HG03558 (cell line): ENCODE results near the gene CENPC.

Experiments
- ATAC-seq: cut with Tn5 transposase; IDR thresholded peaks from one replicate; pipeline ENCODE4 v1.9.1; 2021; ENCODE audit warnings: moderate number of reproducible peaks; ENCODE audit not compliant: unreplicated experiment; ENCODE audit errors: extremely low read depth

CENPC gene

GRCh38 chr4:67545199-67546003 lies at the start of gene CENPC:
CENPC (minus strand) TSS chr4:67545503; CDS start chr4:67545355, 148 bp downstream.
- peak; percentile 96 for ATAC-seq

GRCh38 chr4:67593741-67594175 lies 48.5 kb upstream of the CENPC start:
- no peak for ATAC-seq

GRCh38 chr4:67587156-67587555 lies 41.9 kb upstream of the CENPC start:
- no peak for ATAC-seq

- ATAC-seq, result no peak
Measured at GRCh38 chr4:67584496-67584895, 39.2 kb upstream of the CENPC start.

GRCh38 chr4:67581913-67582312 lies 36.6 kb upstream of the CENPC start:
- no peak for ATAC-seq

- peak; percentile 39 for ATAC-seq
Measured at GRCh38 chr4:67581208-67581857, 36.0 kb upstream of the CENPC start.

- no peak for ATAC-seq
Measured at GRCh38 chr4:67580577-67580976, 35.3 kb upstream of the CENPC start.

GRCh38 chr4:67576538-67576937 lies 31.2 kb upstream of the CENPC start:
- ATAC-seq, result peak; percentile 31

- no peak for ATAC-seq
Measured at GRCh38 chr4:67576059-67576466, 30.8 kb upstream of the CENPC start.

GRCh38 chr4:67575232-67576058 lies 30.1 kb upstream of the CENPC start:
- ATAC-seq, result peak; percentile 76

- no peak for ATAC-seq
Measured at GRCh38 chr4:67573193-67573592, 27.9 kb upstream of the CENPC start.

GRCh38 chr4:67571975-67572374 lies 26.7 kb upstream of the CENPC start:
- no peak for ATAC-seq

- no peak for ATAC-seq
Measured at GRCh38 chr4:67570537-67570936, 25.2 kb upstream of the CENPC start.

GRCh38 chr4:67568820-67569219 lies 23.5 kb upstream of the CENPC start:
- ATAC-seq, result no peak

- ATAC-seq, result no peak
Measured at GRCh38 chr4:67566335-67566734, 21.0 kb upstream of the CENPC start.

- ATAC-seq, result no peak
Measured at GRCh38 chr4:67565284-67565683, 20.0 kb upstream of the CENPC start.

- peak; percentile 31 for ATAC-seq
Measured at GRCh38 chr4:67558493-67558892, 13.2 kb upstream of the CENPC start, which contains the start of gene STAP1. STAP1 (plus strand) TSS chr4:67558727; CDS start chr4:67558810, 83 bp downstream.

GRCh38 chr4:67556436-67556835 lies 11.1 kb upstream of the CENPC start:
- ATAC-seq, result no peak

- no peak for ATAC-seq
Measured at GRCh38 chr4:67555447-67555846, 10.1 kb upstream of the CENPC start.

- ATAC-seq, result no peak
Measured at GRCh38 chr4:67554096-67554495, 8.8 kb upstream of the CENPC start.
